ENCODE data around the gene RPS6KB1.

DNA sequence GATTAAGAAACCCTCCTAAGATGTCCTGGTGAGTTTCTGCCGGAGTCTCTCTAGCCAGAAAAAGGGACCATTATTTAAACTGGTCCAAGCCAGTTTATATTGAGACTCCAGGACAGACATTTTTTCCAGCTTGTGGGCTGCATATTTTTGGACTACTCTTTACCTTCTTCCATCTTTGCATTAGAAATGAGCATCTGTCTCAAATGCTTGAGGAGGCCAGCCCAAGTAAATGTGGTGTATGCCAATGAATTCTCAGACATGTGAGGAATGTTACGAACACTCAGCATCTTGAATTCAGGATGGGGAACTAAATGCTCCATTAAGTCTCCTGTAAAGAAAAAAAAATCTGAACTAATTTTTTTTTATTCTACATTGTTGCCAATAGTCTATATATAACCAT lies 18.5 kb upstream of the RPS6KB1 start:
- TF ChIP-seq, protein P1, sequence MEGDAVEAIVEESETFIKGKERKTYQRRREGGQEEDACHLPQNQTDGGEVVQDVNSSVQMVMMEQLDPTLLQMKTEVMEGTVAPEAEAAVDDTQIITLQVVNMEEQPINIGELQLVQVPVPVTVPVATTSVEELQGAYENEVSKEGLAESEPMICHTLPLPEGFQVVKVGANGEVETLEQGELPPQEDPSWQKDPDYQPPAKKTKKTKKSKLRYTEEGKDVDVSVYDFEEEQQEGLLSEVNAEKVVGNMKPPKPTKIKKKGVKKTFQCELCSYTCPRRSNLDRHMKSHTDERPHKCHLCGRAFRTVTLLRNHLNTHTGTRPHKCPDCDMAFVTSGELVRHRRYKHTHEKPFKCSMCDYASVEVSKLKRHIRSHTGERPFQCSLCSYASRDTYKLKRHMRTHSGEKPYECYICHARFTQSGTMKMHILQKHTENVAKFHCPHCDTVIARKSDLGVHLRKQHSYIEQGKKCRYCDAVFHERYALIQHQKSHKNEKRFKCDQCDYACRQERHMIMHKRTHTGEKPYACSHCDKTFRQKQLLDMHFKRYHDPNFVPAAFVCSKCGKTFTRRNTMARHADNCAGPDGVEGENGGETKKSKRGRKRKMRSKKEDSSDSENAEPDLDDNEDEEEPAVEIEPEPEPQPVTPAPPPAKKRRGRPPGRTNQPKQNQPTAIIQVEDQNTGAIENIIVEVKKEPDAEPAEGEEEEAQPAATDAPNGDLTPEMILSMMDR (optimal IDR thresholded peaks at IDR 0.05 in 1 of 3, IDR thresholded peaks at IDR 0.05 in 1 of 3, conservative IDR thresholded peaks at IDR 0.05 in 1 of 3; ENCODE audit: extremely low read depth in 1 of 3, insufficient read depth in 2 of 3, low read length in 3 of 3), result no peak
- TF ChIP-seq EZH2 (IDR thresholded peaks at IDR 0.05; ENCODE audit: low read length), result no peak
